Caco-2 (cell line): ENCODE measurements around the gene TTC9C. TPM values are rescaled to one million over a fixed set of nuclear protein-coding genes. Genes with fewer than 3 reads are reported as not detected.

ENCODE experiments used
- BruUV-seq: library from RNA; stranded (reverse); fragments of 400-500 nt; replicated peaks from 2 replicates; lab custom pipeline; 2021; lab: Mats Ljungman, UMichigan
- CTCF ChIA-PET: fragments of 300-600 bp; sonication (Branson Sonifier 250); formaldehyde crosslinking; loops from one replicate; lab custom pipeline; 2022; ENCODE audit warnings: antibody characterized with exemption; lab: Charles Lee
- POLR2A ChIA-PET: fragments of 300-600 bp; sonication (Branson Sonifier 250); formaldehyde crosslinking; loops from one replicate; lab custom pipeline; 2022; ENCODE audit warnings: antibody characterized with exemption; lab: Charles Lee
- DNase-seq, 2 experiments: peaks; one replicate each; pipeline versions ENCODE4 v3.0.0 to v3.0.0-alpha.2; 2020 to 2022
- H3K27me3 ChIP-seq: replicated peaks from 2 replicates; pipeline ENCODE4 v1.6.0; 2011; ENCODE audit warnings: low read length; ENCODE audit not compliant: control insufficient read depth, insufficient read depth
- H3K36me3 ChIP-seq: 2 replicates; pipeline ENCODE4 v1.5.1; 2011; ENCODE audit warnings: low read length; ENCODE audit not compliant: control insufficient read depth, insufficient read depth
- H3K4me1 ChIP-seq: fragments of 250-450 bp; sonication (Bioruptor Pico); 2 replicates; pipeline ENCODE4 v1.5.1; 2020; ENCODE audit warnings: mild to moderate bottlenecking
- H3K4me3 ChIP-seq: 2 replicates; pipeline ENCODE4 v1.5.1; 2011; ENCODE audit warnings: low read depth, mild to moderate bottlenecking, control low read depth, low read length
- H3K9me3 ChIP-seq: fragments of 250-450 bp; sonication (Bioruptor Pico); 2 replicates; pipeline ENCODE4 v1.5.1; 2020; ENCODE audit warnings: mild to moderate bottlenecking, moderate library complexity
- H3K27ac Mint-ChIP-seq: one replicate; pipeline ENCODE4 v1.8.0; 2022; ENCODE audit warnings: mixed read lengths; ENCODE audit not compliant: unreplicated experiment
- H3K27me3 Mint-ChIP-seq: one replicate; pipeline ENCODE4 v1.8.0; 2022; ENCODE audit warnings: mixed read lengths; ENCODE audit not compliant: insufficient read depth, unreplicated experiment
- H3K36me3 Mint-ChIP-seq: one replicate; pipeline ENCODE4 v1.8.0; 2022; ENCODE audit warnings: mild to moderate bottlenecking, mixed read lengths; ENCODE audit not compliant: insufficient read depth, unreplicated experiment
- H3K4me1 Mint-ChIP-seq: one replicate; pipeline ENCODE4 v1.8.0; 2022; ENCODE audit warnings: low read depth, mixed read lengths; ENCODE audit not compliant: unreplicated experiment
- H3K4me3 Mint-ChIP-seq: one replicate; pipeline ENCODE4 v1.8.0; 2022; ENCODE audit warnings: mild to moderate bottlenecking, moderate library complexity, mixed read lengths; ENCODE audit not compliant: unreplicated experiment
- H3K9me3 Mint-ChIP-seq: one replicate; pipeline ENCODE4 v1.8.0; 2022; ENCODE audit warnings: mixed read lengths; ENCODE audit not compliant: unreplicated experiment
- intact Hi-C: fragments of 100-400 bp; cut with micrococcal nuclease; formaldehyde crosslinking; loops from one replicate; pipeline ENCODE4 v1.10.0; 2022; ENCODE audit not compliant: unreplicated experiment
- total RNA-seq: library from RNA; stranded (reverse); gene quantifications from 2 replicates; pipeline ENCODE4 v1.2.3, GENCODE V29; 2022
- TF ChIP-seq, protein P1 (sequence below), 2 experiments: fragments of 200-600 bp in 1 of 2; IDR thresholded peaks; 1 replicate in 1 of 2; 2 replicates in 1 of 2; pipeline versions ENCODE4 v1.5.1 to v1.8.0; 2011 to 2022; ENCODE audit warnings: antibody characterized with exemption in 1 of 2, control low read depth in 1 of 2, inconsistent platforms in 1 of 2, low read depth in 1 of 2, low read length in 1 of 2, mild to moderate bottlenecking in 1 of 2, moderate library complexity in 1 of 2; ENCODE audit not compliant: insufficient read depth in 1 of 2, severe bottlenecking in 1 of 2, unreplicated experiment in 1 of 2

TTC9C gene
- total RNA-seq, 1 experiment from 2014 or later: 53.6 TPM

DNA sequence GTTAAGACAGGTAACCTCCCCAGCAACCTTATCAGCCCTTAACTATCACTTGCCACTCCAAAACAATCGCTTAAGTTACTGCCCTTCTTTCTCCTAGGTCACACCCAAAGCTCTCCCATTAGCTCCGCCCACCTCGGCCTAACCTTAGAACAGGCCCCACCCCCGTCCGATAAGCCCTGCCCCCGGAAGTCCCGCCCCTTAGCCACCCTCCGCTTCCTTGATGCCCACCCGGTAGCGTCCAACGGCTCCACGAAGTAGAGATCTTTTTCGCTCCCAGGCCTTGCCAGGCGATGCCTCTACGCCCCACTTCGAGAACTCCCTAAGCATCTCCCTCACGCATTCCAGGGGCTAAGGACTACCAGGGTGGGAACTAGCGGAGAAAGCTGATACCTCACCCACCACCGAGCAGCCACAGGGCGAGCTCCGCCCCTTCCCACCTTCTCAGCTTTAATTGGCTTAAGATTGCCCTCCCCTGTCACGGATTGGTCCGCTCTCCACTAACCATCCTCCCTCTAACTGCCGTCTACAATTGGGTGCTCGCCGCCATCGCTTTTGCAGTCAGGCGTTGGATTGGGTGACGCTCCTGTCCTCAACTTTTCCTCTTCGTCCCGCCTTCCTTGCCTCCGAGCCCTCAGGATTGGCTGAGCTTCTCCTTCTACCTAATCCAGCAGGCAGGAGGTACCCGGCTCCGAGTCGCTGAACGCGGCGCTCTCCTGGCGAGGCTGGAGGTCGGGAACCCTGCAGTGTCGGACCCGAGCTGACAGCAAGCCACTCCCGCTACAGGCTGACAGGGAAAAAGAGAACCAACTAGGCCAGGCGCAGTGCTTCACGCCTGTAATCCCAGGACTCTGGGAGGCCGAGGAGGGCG, 25.7 kb downstream of the TTC9C start, which contains the start of gene ZBTB3:
Gene ZBTB3, minus strand, starts transcription at position 425 of the 868 bp plus-strand sequence. CDS start 496 bp downstream, outside the sequence.
- TF ChIP-seq, protein P1, sequence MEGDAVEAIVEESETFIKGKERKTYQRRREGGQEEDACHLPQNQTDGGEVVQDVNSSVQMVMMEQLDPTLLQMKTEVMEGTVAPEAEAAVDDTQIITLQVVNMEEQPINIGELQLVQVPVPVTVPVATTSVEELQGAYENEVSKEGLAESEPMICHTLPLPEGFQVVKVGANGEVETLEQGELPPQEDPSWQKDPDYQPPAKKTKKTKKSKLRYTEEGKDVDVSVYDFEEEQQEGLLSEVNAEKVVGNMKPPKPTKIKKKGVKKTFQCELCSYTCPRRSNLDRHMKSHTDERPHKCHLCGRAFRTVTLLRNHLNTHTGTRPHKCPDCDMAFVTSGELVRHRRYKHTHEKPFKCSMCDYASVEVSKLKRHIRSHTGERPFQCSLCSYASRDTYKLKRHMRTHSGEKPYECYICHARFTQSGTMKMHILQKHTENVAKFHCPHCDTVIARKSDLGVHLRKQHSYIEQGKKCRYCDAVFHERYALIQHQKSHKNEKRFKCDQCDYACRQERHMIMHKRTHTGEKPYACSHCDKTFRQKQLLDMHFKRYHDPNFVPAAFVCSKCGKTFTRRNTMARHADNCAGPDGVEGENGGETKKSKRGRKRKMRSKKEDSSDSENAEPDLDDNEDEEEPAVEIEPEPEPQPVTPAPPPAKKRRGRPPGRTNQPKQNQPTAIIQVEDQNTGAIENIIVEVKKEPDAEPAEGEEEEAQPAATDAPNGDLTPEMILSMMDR (IDR thresholded peaks at IDR 0.05; ENCODE audit: insufficient read depth in 1 of 2, low read depth in 1 of 2, low read length in 1 of 2, severe bottlenecking in 1 of 2, unreplicated experiment in 1 of 2): no peak
- H3K4me3 Mint-ChIP-seq: peak within 1 kb of the TSS; percentile 97
- ChIA-PET CTCF (interaction anchor here (0.5 to 1.7 kb wide), 17 partner anchors 8 to 359 kb away, joined by 3 to 48 read pairs (median 5); partner anchors contain the start of genes HNRNPUL2, MTA2, POLR2G and TAF6L), POLR2A (interaction anchor here (0.6 to 2.1 kb wide), 30 partner anchors 8 to 273 kb away, joined by 3 to 71 read pairs (median 8); partner anchors contain the start of genes B3GAT3, C11orf98, CSKMT and EEF1G)
- Histone ChIP-seq H3K9me3 (no peaks in the 10 kb centered on the region), H3K4me3 (peak within 1 kb of the TSS; percentile 56), H3K36me3 (peaks cover 3% of the 10 kb centered on the region), H3K27me3 (no peaks in the 10 kb centered on the region), H3K4me1 (peaks cover 9% of the 10 kb centered on the region; the same call in 1 of the 2 replicates)
- no TSS peak for BruUV-seq
- H3K4me1 Mint-ChIP-seq: no peaks in the 10 kb centered on the region
- intact Hi-C loops: loop anchor here (1.0 to 2.0 kb wide), 2 partner anchors 7 to 25 kb away; partner anchors contain the start of genes POLR2G and TTC9C
- H3K27ac Mint-ChIP-seq: peak within 1 kb of the TSS; percentile 95
- DNase-seq: peak; percentile 98 to 99
- peaks cover 23% of the 10 kb centered on the region for H3K36me3 Mint-ChIP-seq
- H3K27me3 Mint-ChIP-seq: no peaks in the 10 kb centered on the region
- H3K9me3 Mint-ChIP-seq: no peaks in the 10 kb centered on the region

DNA sequence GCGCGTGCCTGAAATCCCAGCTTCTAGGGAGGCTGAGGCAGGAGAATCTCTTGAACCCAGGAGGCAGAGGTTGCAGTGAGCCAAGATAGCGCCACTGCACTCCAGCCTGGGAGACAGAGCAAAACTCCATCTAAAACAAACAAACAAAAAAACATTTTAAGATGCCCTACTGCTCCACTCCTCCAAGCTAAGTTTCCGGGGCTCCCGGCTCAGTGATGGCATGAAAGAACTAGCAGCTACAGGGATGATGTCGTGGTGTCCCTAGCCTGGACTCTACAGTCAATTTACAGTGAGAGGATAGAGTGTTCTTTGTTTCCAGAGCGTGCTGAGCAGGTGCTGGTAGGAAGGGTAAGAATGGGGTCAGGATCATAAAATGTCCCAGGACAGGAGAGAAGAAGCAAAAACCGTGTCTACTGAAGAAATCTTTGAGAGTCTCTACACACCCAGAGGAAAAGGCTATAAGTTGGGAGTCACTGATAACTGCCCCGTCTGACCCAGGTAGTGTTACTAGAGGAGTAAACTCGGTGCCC, 26.9 kb downstream of the TTC9C start:
- H3K36me3 Mint-ChIP-seq: peaks cover 23% of the 10 kb centered on the region
- H3K27me3 Mint-ChIP-seq: no peaks in the 10 kb centered on the region
- no peaks in the 10 kb centered on the region for H3K4me1 Mint-ChIP-seq
- no peaks in the 10 kb centered on the region for H3K27me3 ChIP-seq
- H3K9me3 Mint-ChIP-seq: no peaks in the 10 kb centered on the region
- peaks cover 9% of the 10 kb centered on the region; the same call in 1 of the 2 replicates for H3K4me1 ChIP-seq
- H3K9me3 ChIP-seq: no peaks in the 10 kb centered on the region
- intact Hi-C loops: no loop called here
- H3K4me3 Mint-ChIP-seq: peak overlapping the region; percentile 97
- TF ChIP-seq, protein P1 (IDR thresholded peaks at IDR 0.05; ENCODE audit: insufficient read depth in 1 of 2, low read depth in 1 of 2, low read length in 1 of 2, severe bottlenecking in 1 of 2, unreplicated experiment in 1 of 2): no peak
- TSS peak; percentile 52 for BruUV-seq
- POLR2A ChIA-PET: interaction anchor here (0.6 to 2.1 kb wide), 2 partner anchors 27 to 614 kb away, joined by 7 to 71 read pairs; partner anchors contain the start of genes HNRNPUL2, SLC22A9 and TTC9C
- H3K36me3 ChIP-seq: peaks cover 3% of the 10 kb centered on the region
- no peak overlapping the region for H3K27ac Mint-ChIP-seq
- no peak overlapping the region for H3K4me3 ChIP-seq
- DNase-seq: no peak
- CTCF ChIA-PET: no interaction called here
